ENCODE measurements around the gene BAIAP2.

Gene BAIAP2

GRCh38 chr17:81091154-81091553 is 56.2 kb downstream of the BAIAP2 start:
- DNase-seq: no peak

GRCh38 chr17:81091774-81092517 is 57.0 kb downstream of the BAIAP2 start:
- no peak for DNase-seq

GRCh38 chr17:81092518-81093095 is 57.7 kb downstream of the BAIAP2 start:
- DNase-seq: no peak

- no peak for DNase-seq
These were observed 58.9 kb downstream of the BAIAP2 start for GRCh38 chr17:81093619-81094508.

GRCh38 chr17:81094509-81095382 is 59.8 kb downstream of the BAIAP2 start:
- peak; percentile 79 to 90 (median 84) for DNase-seq

- DNase-seq: peak in 1 of 4 experiments; percentile 42
These were observed 60.4 kb downstream of the BAIAP2 start for GRCh38 chr17:81095383-81095762.

- no peak for DNase-seq
These were observed 61.8 kb downstream of the BAIAP2 start for GRCh38 chr17:81096741-81097133.

GRCh38 chr17:81097134-81097942 is 62.4 kb downstream of the BAIAP2 start:
- peak; percentile 75 to 91 (median 83) for DNase-seq

GRCh38 chr17:81097943-81098308 is 63.0 kb downstream of the BAIAP2 start:
- DNase-seq: peak; percentile 88 to 94 (median 92)

GRCh38 chr17:81099888-81100287 is 64.9 kb downstream of the BAIAP2 start:
- DNase-seq: no peak

GRCh38 chr17:81100668-81101067 is 65.7 kb downstream of the BAIAP2 start:
- no peak for DNase-seq

GRCh38 chr17:81101614-81102306 is 66.8 kb downstream of the BAIAP2 start:
- DNase-seq: peak; percentile 91 to 95 (median 94)

- DNase-seq: peak in 1 of 4 experiments; percentile 33
These were observed 67.4 kb downstream of the BAIAP2 start for GRCh38 chr17:81102352-81102751.

- no peak for DNase-seq
These were observed 67.9 kb downstream of the BAIAP2 start for GRCh38 chr17:81102869-81103268.

- no peak for DNase-seq
These were observed 68.4 kb downstream of the BAIAP2 start for GRCh38 chr17:81103379-81103778.

GRCh38 chr17:81106716-81107115 is 71.8 kb downstream of the BAIAP2 start:
- DNase-seq: no peak

GRCh38 chr17:81108220-81108619 is 73.3 kb downstream of the BAIAP2 start:
- no peak for DNase-seq

- no peak for DNase-seq
These were observed 75.0 kb downstream of the BAIAP2 start for GRCh38 chr17:81109957-81110356.

- DNase-seq: no peak
These were observed 75.6 kb downstream of the BAIAP2 start for GRCh38 chr17:81110488-81111040.

GRCh38 chr17:81111066-81111465 is 76.1 kb downstream of the BAIAP2 start:
- no peak for DNase-seq

- DNase-seq: no peak
These were observed 77.5 kb downstream of the BAIAP2 start for GRCh38 chr17:81112450-81112849.
